Measurements from ENCODE around the gene ISYNA1. TPM values are rescaled to one million over a fixed set of nuclear protein-coding genes. Genes with fewer than 3 reads are reported as not detected.

Gene ISYNA1
- total and polyA plus RNA-seq, 2 of the 13 experiments (the other 11 are each of a cell fraction or from before 2014, with no cell fraction given), result 29.6 to 48.5 TPM

DNA sequence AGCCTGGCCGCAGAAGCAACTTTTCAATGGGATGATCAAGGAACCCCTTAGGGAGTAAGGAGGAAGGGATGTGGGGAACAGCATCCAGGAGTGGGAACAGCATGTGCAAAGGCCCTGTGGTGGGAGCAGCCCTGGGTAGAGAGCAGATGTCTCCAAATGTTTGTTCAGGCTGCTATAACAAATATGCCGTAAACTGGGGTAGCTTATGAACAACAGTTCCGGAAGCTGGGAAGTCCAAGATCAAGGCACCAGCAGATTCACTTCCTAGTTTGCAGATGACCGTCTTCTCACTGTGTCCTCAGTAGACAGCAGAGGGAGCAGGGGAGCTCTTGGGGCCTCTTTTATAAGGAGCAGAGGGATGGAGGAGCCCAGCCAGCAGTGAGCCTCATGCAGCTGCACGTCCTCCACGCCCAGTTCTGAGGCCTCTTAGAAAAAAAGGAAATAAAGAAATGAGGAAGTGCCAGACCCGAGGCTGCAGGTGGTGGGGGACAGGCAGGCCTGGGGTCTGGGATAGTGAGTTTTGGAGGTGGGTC, 36.3 kb downstream of the ISYNA1 start (continued):
- TF ChIP-seq POLR2AphosphoS2 (IDR thresholded peaks at IDR 0.05; ENCODE audit: low read depth, low read length) (no peak), CEBPB (IDR thresholded peaks at IDR 0.05; ENCODE audit: borderline replicate concordance, low read depth, low read length) (no peak), ZSCAN22 (CRISPR knock-in tag; IDR thresholded peaks at IDR 0.05) (no peak), ZNF383 (CRISPR knock-in tag; IDR thresholded peaks at IDR 0.05; ENCODE audit: borderline replicate concordance) (no peak), MXI1 (IDR thresholded peaks at IDR 0.05; ENCODE audit: borderline replicate concordance, low read depth, low read length) (no peak; the same call in 2 of the 3 replicates), TARDBP (CRISPR knock-in tag; IDR thresholded peaks at IDR 0.05) (0 out of 2 replicates have a peak, but pooled peaks have one; percentile 19), FOXO1 (CRISPR knock-in tag; IDR thresholded peaks at IDR 0.05) (no peak), TAF1 (CRISPR knock-in tag; IDR thresholded peaks at IDR 0.05) (no peak), KLF16 (CRISPR knock-in tag; IDR thresholded peaks at IDR 0.05) (no peak), SYNCRIP (IDR thresholded peaks at IDR 0.05; ENCODE audit: insufficient read depth, low read depth, low read length) (no peak), KLF9 (CRISPR knock-in tag; IDR thresholded peaks at IDR 0.05; ENCODE audit: low read depth) (no peak), SNRNP70 (IDR thresholded peaks at IDR 0.05; ENCODE audit: low read depth, low read length) (no peak), CBFB (CRISPR knock-in tag; IDR thresholded peaks at IDR 0.05) (no peak), ZNF546 (CRISPR knock-in tag; conservative IDR thresholded peaks at IDR 0.05) (no peak)
- TF ChIP-seq, protein P1, sequence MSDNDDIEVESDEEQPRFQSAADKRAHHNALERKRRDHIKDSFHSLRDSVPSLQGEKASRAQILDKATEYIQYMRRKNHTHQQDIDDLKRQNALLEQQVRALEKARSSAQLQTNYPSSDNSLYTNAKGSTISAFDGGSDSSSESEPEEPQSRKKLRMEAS (IDR thresholded peaks at IDR 0.05), result no peak
- TF ChIP-seq, protein P2, sequence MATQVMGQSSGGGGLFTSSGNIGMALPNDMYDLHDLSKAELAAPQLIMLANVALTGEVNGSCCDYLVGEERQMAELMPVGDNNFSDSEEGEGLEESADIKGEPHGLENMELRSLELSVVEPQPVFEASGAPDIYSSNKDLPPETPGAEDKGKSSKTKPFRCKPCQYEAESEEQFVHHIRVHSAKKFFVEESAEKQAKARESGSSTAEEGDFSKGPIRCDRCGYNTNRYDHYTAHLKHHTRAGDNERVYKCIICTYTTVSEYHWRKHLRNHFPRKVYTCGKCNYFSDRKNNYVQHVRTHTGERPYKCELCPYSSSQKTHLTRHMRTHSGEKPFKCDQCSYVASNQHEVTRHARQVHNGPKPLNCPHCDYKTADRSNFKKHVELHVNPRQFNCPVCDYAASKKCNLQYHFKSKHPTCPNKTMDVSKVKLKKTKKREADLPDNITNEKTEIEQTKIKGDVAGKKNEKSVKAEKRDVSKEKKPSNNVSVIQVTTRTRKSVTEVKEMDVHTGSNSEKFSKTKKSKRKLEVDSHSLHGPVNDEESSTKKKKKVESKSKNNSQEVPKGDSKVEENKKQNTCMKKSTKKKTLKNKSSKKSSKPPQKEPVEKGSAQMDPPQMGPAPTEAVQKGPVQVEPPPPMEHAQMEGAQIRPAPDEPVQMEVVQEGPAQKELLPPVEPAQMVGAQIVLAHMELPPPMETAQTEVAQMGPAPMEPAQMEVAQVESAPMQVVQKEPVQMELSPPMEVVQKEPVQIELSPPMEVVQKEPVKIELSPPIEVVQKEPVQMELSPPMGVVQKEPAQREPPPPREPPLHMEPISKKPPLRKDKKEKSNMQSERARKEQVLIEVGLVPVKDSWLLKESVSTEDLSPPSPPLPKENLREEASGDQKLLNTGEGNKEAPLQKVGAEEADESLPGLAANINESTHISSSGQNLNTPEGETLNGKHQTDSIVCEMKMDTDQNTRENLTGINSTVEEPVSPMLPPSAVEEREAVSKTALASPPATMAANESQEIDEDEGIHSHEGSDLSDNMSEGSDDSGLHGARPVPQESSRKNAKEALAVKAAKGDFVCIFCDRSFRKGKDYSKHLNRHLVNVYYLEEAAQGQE (IDR thresholded peaks at IDR 0.05; ENCODE audit: borderline replicate concordance in 1 of 2, low read depth in 1 of 2, low read length in 2 of 2), result no peak
- TF ChIP-seq, protein P3, sequence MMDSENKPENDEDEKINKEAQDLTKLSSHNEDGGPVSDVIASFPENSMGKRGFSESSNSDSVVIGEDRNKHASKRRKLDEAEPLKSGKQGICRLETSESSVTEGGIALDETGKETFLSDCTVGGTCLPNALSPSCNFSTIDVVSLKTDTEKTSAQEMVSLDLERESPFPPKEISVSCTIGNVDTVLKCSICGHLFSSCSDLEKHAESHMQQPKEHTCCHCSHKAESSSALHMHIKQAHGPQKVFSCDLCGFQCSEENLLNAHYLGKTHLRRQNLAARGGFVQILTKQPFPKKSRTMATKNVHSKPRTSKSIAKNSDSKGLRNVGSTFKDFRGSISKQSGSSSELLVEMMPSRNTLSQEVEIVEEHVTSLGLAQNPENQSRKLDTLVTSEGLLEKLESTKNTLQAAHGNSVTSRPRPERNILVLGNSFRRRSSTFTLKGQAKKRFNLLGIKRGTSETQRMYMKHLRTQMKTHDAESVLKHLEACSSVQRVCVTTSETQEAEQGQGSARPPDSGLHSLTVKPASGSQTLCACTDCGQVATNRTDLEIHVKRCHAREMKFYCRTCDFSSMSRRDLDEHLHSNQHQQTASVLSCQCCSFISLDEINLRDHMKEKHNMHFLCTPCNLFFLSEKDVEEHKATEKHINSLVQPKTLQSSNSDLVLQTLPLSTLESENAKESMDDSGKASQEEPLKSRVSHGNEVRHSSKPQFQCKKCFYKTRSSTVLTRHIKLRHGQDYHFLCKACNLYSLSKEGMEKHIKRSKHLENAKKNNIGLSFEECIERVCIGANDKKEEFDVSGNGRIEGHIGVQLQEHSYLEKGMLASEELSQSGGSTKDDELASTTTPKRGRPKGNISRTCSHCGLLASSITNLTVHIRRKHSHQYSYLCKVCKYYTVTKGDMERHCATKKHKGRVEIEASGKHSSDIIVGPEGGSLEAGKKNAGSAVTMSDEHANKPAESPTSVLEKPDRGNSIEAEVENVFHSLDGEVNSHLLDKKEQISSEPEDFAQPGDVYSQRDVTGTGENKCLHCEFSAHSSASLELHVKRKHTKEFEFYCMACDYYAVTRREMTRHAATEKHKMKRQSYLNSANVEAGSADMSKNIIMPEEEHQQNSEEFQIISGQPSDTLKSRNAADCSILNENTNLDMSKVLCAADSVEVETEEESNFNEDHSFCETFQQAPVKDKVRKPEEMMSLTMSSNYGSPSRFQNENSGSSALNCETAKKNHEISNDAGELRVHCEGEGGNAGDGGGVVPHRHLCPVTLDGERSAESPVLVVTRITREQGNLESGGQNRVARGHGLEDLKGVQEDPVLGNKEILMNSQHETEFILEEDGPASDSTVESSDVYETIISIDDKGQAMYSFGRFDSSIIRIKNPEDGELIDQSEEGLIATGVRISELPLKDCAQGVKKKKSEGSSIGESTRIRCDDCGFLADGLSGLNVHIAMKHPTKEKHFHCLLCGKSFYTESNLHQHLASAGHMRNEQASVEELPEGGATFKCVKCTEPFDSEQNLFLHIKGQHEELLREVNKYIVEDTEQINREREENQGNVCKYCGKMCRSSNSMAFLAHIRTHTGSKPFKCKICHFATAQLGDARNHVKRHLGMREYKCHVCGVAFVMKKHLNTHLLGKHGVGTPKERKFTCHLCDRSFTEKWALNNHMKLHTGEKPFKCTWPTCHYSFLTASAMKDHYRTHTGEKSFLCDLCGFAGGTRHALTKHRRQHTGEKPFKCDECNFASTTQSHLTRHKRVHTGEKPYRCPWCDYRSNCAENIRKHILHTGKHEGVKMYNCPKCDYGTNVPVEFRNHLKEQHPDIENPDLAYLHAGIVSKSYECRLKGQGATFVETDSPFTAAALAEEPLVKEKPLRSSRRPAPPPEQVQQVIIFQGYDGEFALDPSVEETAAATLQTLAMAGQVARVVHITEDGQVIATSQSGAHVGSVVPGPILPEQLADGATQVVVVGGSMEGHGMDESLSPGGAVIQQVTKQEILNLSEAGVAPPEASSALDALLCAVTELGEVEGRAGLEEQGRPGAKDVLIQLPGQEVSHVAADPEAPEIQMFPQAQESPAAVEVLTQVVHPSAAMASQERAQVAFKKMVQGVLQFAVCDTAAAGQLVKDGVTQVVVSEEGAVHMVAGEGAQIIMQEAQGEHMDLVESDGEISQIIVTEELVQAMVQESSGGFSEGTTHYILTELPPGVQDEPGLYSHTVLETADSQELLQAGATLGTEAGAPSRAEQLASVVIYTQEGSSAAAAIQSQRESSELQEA (CRISPR knock-in tag; IDR thresholded peaks at IDR 0.05; ENCODE audit: not compliant biosample characterization), result no peak
- TF ChIP-seq, protein P4, sequence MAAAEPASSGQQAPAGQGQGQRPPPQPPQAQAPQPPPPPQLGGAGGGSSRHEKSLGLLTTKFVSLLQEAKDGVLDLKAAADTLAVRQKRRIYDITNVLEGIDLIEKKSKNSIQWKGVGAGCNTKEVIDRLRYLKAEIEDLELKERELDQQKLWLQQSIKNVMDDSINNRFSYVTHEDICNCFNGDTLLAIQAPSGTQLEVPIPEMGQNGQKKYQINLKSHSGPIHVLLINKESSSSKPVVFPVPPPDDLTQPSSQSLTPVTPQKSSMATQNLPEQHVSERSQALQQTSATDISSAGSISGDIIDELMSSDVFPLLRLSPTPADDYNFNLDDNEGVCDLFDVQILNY (CRISPR knock-in tag; conservative IDR thresholded peaks at IDR 0.05), result no peak
